Measurements from ENCODE around the gene SYNE3. TPM values are rescaled to one million over a fixed set of nuclear protein-coding genes. Genes with fewer than 3 reads are reported as not detected.

SYNE3 gene
- total RNA-seq, 1 experiment from 2014 or later, result 6.2 TPM

DNA sequence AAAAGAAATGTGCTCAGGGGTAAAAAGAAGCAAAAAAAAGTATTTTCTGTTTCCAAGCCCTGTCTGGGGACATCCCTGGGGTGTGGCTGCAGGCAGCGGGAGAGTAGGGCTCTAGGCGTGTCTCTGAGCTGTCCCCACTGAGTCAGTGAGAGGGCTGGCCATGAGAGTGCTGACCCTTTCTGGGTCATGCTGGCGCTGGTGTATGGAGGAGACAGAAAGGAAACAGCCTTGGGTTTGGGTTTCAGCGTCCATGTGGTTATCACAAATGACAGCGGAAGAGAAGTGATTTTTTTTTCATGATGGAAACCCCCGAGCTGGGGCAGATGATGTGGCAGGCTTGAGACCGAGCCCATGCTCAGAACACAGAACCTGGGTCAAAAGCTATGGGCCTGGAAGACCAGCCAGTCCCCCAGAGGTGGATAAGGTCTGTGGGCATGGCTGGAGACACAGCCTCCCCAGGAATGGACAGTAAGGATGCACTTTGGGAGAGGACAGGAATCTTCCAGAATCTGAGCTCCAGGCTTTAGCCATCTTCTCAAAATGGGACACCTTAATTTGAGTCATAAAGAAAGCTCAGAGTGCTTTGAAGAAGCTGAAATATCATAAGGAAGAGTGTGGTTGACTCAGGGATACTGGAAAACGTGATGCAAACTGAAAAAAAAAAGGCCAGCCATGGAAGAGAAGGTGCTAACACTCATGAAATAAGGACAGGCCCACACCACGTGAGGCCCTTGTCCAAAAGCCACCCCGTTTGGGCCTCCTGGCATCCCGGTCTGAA lies 36.2 kb downstream of the SYNE3 start:
- ChIA-PET CTCF (interaction anchor here (0.6 kb wide), 1 partner anchor 170 kb away, joined by 6 read pairs; no protein-coding TSS in a partner anchor), POLR2A (no interaction called here)

DNA sequence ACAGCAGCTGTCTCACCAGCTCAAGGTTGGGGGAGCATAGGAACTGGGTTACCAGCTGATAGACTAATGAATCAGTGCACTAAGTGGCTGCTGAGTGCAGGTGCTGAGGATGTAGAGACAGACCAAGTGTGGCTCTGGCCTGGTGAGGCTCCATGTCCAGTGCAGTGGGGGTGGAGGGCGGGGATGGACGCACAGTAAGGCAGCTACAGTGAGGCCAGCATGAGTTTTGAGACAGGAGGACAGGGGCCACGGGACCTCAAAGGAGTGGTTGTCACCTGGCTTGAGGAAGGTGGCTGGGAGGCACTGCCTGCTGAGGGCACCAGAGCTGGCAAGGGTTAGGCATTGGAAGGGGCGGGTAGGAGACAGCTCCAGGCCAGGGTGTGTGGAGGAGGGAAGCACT lies 37.0 kb downstream of the SYNE3 start:
- no peaks in the 10 kb centered on the region for H3K27me3 ChIP-seq (ENCODE audit: control insufficient read depth, insufficient read depth, low read length)
- no peaks in the 10 kb centered on the region for H3K36me3 ChIP-seq (ENCODE audit: control insufficient read depth, insufficient read depth, low read length)
- TF ChIP-seq TCF7L2 (IDR thresholded peaks at IDR 0.05; ENCODE audit: low read depth, low read length) (no peak), SIN3A (IDR thresholded peaks at IDR 0.05; ENCODE audit: borderline replicate concordance, insufficient read depth, low read depth, low read length) (no peak), POLR2AphosphoS5 (IDR thresholded peaks at IDR 0.05; ENCODE audit: low read depth, low read length) (no peak)
- TF ChIP-seq, protein P1, sequence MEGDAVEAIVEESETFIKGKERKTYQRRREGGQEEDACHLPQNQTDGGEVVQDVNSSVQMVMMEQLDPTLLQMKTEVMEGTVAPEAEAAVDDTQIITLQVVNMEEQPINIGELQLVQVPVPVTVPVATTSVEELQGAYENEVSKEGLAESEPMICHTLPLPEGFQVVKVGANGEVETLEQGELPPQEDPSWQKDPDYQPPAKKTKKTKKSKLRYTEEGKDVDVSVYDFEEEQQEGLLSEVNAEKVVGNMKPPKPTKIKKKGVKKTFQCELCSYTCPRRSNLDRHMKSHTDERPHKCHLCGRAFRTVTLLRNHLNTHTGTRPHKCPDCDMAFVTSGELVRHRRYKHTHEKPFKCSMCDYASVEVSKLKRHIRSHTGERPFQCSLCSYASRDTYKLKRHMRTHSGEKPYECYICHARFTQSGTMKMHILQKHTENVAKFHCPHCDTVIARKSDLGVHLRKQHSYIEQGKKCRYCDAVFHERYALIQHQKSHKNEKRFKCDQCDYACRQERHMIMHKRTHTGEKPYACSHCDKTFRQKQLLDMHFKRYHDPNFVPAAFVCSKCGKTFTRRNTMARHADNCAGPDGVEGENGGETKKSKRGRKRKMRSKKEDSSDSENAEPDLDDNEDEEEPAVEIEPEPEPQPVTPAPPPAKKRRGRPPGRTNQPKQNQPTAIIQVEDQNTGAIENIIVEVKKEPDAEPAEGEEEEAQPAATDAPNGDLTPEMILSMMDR (IDR thresholded peaks at IDR 0.05), result no peak
- TF ChIP-seq, protein P2, sequence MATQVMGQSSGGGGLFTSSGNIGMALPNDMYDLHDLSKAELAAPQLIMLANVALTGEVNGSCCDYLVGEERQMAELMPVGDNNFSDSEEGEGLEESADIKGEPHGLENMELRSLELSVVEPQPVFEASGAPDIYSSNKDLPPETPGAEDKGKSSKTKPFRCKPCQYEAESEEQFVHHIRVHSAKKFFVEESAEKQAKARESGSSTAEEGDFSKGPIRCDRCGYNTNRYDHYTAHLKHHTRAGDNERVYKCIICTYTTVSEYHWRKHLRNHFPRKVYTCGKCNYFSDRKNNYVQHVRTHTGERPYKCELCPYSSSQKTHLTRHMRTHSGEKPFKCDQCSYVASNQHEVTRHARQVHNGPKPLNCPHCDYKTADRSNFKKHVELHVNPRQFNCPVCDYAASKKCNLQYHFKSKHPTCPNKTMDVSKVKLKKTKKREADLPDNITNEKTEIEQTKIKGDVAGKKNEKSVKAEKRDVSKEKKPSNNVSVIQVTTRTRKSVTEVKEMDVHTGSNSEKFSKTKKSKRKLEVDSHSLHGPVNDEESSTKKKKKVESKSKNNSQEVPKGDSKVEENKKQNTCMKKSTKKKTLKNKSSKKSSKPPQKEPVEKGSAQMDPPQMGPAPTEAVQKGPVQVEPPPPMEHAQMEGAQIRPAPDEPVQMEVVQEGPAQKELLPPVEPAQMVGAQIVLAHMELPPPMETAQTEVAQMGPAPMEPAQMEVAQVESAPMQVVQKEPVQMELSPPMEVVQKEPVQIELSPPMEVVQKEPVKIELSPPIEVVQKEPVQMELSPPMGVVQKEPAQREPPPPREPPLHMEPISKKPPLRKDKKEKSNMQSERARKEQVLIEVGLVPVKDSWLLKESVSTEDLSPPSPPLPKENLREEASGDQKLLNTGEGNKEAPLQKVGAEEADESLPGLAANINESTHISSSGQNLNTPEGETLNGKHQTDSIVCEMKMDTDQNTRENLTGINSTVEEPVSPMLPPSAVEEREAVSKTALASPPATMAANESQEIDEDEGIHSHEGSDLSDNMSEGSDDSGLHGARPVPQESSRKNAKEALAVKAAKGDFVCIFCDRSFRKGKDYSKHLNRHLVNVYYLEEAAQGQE (IDR thresholded peaks at IDR 0.05; ENCODE audit: insufficient read depth in 1 of 2, low read depth in 2 of 2, low read length in 1 of 2), result no peak
- no peaks in the 10 kb centered on the region for H3K9me3 ChIP-seq (ENCODE audit: control insufficient read depth, insufficient read depth, low read depth, low read length)
- intact Hi-C loops (cut with micrococcal nuclease; ENCODE audit: unreplicated experiment) (no loop called here), in situ Hi-C loops (cut with HindIII; ENCODE audit: low pct_unique_long_range_greater_than_20kb, low sequenced_read_pairs) (no loop called here)
- ChIA-PET CTCF (no interaction called here), POLR2A (no interaction called here)
- no TSS peak for BruUV-seq (replicated peaks)
- H3K4me3 ChIP-seq (ENCODE audit: low read depth in 2 of 2, low read length in 2 of 2), result no peak overlapping the region
- H3K27ac ChIP-seq (ENCODE audit: low read length), result no peak overlapping the region
- ATAC-seq (no peak), DNase-seq (ENCODE audit: low read depth, low spot score) (no peak)
- H3K4me1 ChIP-seq (ENCODE audit: control insufficient read depth, insufficient read depth, low read length), result peaks cover 14% of the 10 kb centered on the region

More for the DNA sequence above, 36.2 kb downstream of the SYNE3 start:
- peaks cover 14% of the 10 kb centered on the region for H3K4me1 ChIP-seq (ENCODE audit: control insufficient read depth, insufficient read depth, low read length)
- no peaks in the 10 kb centered on the region for H3K9me3 ChIP-seq (ENCODE audit: control insufficient read depth, insufficient read depth, low read depth, low read length)
- H3K27me3 ChIP-seq (ENCODE audit: control insufficient read depth, insufficient read depth, low read length), result no peaks in the 10 kb centered on the region
- no peak for ATAC-seq
- no peak overlapping the region for H3K4me3 ChIP-seq (ENCODE audit: low read depth in 2 of 2, low read length in 2 of 2)
- TF ChIP-seq TCF7L2 (IDR thresholded peaks at IDR 0.05; ENCODE audit: low read depth, low read length) (no peak), POLR2AphosphoS5 (IDR thresholded peaks at IDR 0.05; ENCODE audit: low read depth, low read length) (no peak), SIN3A (IDR thresholded peaks at IDR 0.05; ENCODE audit: borderline replicate concordance, insufficient read depth, low read depth, low read length) (no peak)
- TF ChIP-seq, protein P1 (IDR thresholded peaks at IDR 0.05), result no peak
- TF ChIP-seq, protein P2 (IDR thresholded peaks at IDR 0.05; ENCODE audit: insufficient read depth in 1 of 2, low read depth in 2 of 2, low read length in 1 of 2), result no peak
- BruUV-seq (replicated peaks), result no TSS peak
- in situ Hi-C loops (cut with HindIII; ENCODE audit: low pct_unique_long_range_greater_than_20kb, low sequenced_read_pairs) (no loop called here), intact Hi-C loops (cut with micrococcal nuclease; ENCODE audit: unreplicated experiment) (no loop called here)
- H3K27ac ChIP-seq (ENCODE audit: low read length), result no peak overlapping the region
- no peak for DNase-seq (ENCODE audit: low read depth, low spot score)
- H3K36me3 ChIP-seq (ENCODE audit: control insufficient read depth, insufficient read depth, low read length), result no peaks in the 10 kb centered on the region
